GM12878 (cell line): ENCODE data around the gene UBE2E2. TPM values are rescaled to one million over a fixed set of nuclear protein-coding genes. Genes with fewer than 3 reads are reported as not detected.

Experiments
- ATAC-seq: fragments of 200-7000 bp; cut with Tn5 transposase; 3 replicates; pipeline ENCODE4 v1.9.1; 2020; ENCODE audit warnings: mild to moderate bottlenecking, moderate library complexity
- BruUV-seq: library from RNA; stranded (reverse); fragments of 400-500 nt; replicated peaks from 2 replicates; lab custom pipeline; 2021; lab: Mats Ljungman, UMichigan
- CTCF ChIA-PET: fragments of 300-600 bp; sonication (Branson Sonifier 250); formaldehyde crosslinking; extraction: SDS; loops from one replicate; lab custom pipeline; 2021; ENCODE audit warnings: inconsistent platforms; lab: Yijun Ruan, JAX
- POLR2A ChIA-PET: fragments of 350-600 bp; formaldehyde crosslinking; extraction: SDS; loops from one replicate; lab custom pipeline; 2021; ENCODE audit warnings: inconsistent platforms; lab: Charles Lee
- RAD21 ChIA-PET: fragments of 300-600 bp; sonication (Branson Sonifier 250); formaldehyde crosslinking; loops from one replicate; lab custom pipeline; 2023; ENCODE audit warnings: antibody characterized with exemption; ENCODE audit not compliant: unreplicated experiment; lab: Charles Lee
- SMC1A ChIA-PET: fragments of 300-600 bp; sonication (Branson Sonifier 250); formaldehyde crosslinking; loops from one replicate; lab custom pipeline; 2023; ENCODE audit not compliant: unreplicated experiment, uncharacterized antibody; lab: Charles Lee
- DNase-seq: peaks from one replicate; pipeline ENCODE4 v3.0.0-alpha.2; 2011; ENCODE audit warnings: low read depth, low spot score
- FAIRE-seq: peaks from 3 replicates; lab custom pipeline; 2011; peaks lifted over from hg19 to GRCh38; lab: Jason Lieb, UNC
- H2AFZ ChIP-seq: 2 replicates; pipeline ENCODE4 v1.6.0; 2011; ENCODE audit warnings: low read depth, low read length, control low read depth; ENCODE audit not compliant: control insufficient read depth
- H3K27ac ChIP-seq: 2 replicates; pipeline ENCODE4 v1.5.1; 2011; ENCODE audit warnings: control low read depth; ENCODE audit not compliant: control insufficient read depth, insufficient read depth
- H3K27me3 ChIP-seq, 2 experiments: replicated peaks in 1 of 2; 2 replicates each; pipeline versions ENCODE4 v1.6.0 to v1.6.1; 2011; ENCODE audit warnings: low read length in 1 of 2; ENCODE audit not compliant: control insufficient read depth in 2 of 2, insufficient read depth in 2 of 2
- H3K36me3 ChIP-seq, 2 experiments: 2 replicates each; pipeline ENCODE4 v1.5.1; 2011; ENCODE audit warnings: low read length in 1 of 2; ENCODE audit not compliant: control insufficient read depth in 2 of 2, insufficient read depth in 2 of 2
- H3K4me1 ChIP-seq: 2 replicates; pipeline ENCODE4 v1.6.1; 2011; ENCODE audit warnings: mild to moderate bottlenecking, low read length, moderate library complexity, mixed read lengths; ENCODE audit not compliant: control insufficient read depth, insufficient read depth
- H3K4me2 ChIP-seq: 2 replicates; pipeline ENCODE4 v1.6.0; 2011; ENCODE audit warnings: control low read depth; ENCODE audit not compliant: control insufficient read depth, insufficient read depth
- H3K4me3 ChIP-seq: fragments of 200-600 bp; sonication (generic); 2 replicates; pipeline ENCODE4 v1.5.1; 2016
- H3K79me2 ChIP-seq: 2 replicates; pipeline ENCODE4 v1.6.0; 2011; ENCODE audit warnings: low read length; ENCODE audit not compliant: control insufficient read depth, insufficient read depth
- H3K9ac ChIP-seq: 2 replicates; pipeline ENCODE4 v1.8.0; 2011; ENCODE audit warnings: low read length, control low read depth, mixed read lengths; ENCODE audit not compliant: control insufficient read depth, insufficient read depth
- H3K9me3 ChIP-seq: replicated peaks from 3 replicates; pipeline ENCODE4 v1.5.1; 2011; ENCODE audit warnings: mild to moderate bottlenecking, low read length; ENCODE audit not compliant: control insufficient read depth, insufficient read depth
- H4K20me1 ChIP-seq: 2 replicates; pipeline ENCODE4 v1.6.0; 2011; ENCODE audit not compliant: control insufficient read depth, insufficient read depth
- ESRRA ChIP-seq: IDR thresholded peaks from 2 replicates; pipeline ENCODE4 v1.6.1; 2012; ENCODE audit warnings: mild to moderate bottlenecking, low read length, improper control_type of control experiment
- MEF2B ChIP-seq: fragments of 450-650 bp; IDR thresholded peaks from 2 replicates; pipeline ENCODE4 v1.6.1; 2018; ENCODE audit warnings: mild to moderate bottlenecking, moderate library complexity; ENCODE audit not compliant: partially characterized antibody, poor library complexity, severe bottlenecking
- SIX5 ChIP-seq: IDR thresholded peaks from 2 replicates; pipeline ENCODE4 v1.6.1; 2011; ENCODE audit warnings: mild to moderate bottlenecking, low read depth, low read length, moderate library complexity; ENCODE audit not compliant: severe bottlenecking
- WGBS: methylation state at CpG from one replicate; pipeline ENCODE4 v1.1.6; 2016; ENCODE audit warnings: low lambda C conversion rate; ENCODE audit not compliant: insufficient replicate concordance, insufficient coverage; ENCODE audit errors: missing lambda C conversion rate; 5-methylcytosine and 5-hydroxymethylcytosine counted together
- in situ Hi-C: fragments of 300-500 bp; cut with MboI; formaldehyde crosslinking; loops from 9 replicates; pipeline ENCODE4 v1.14.3; 2018; ENCODE audit warnings: mixed read lengths
- intact Hi-C: fragments of 100-400 bp; cut with micrococcal nuclease; formaldehyde crosslinking; loops from one replicate; pipeline ENCODE4 v1.14.2; 2022; ENCODE audit not compliant: unreplicated experiment
- polyA plus RNA-seq, 11 experiments: library from polyadenylated mRNA; depleted of rRNA in 4 of 11; unstranded in 6 of 11; stranded (reverse) in 5 of 11; fragments of >200 nt; fragmentation: Nextera tagmentation in 4 of 11; fragmentation: Illumina TruSeq in 1 of 11; extraction: Ambion mirVana in 4 of 11; extraction: Trizol in 1 of 11; gene quantifications; 1 replicate in 1 of 11; 2 replicates in 10 of 11; pipeline versions ENCODE4 v1.2.1 to v1.2.3, GENCODE V29; 2011 to 2016; ENCODE audit warnings: inconsistent platforms in 2 of 11, missing spikeins in 2 of 11, low read depth in 1 of 11
- total RNA-seq, 4 experiments: library from RNA; depleted of rRNA in 3 of 4; stranded (reverse); fragments of >200 nt in 3 of 4; fragmentation: Illumina TruSeq in 1 of 4; extraction: Trizol in 1 of 4; gene quantifications; 2 replicates each; pipeline versions ENCODE4 v1.2.1 to v1.2.3, GENCODE V29; 2013 to 2021
- TF ChIP-seq, protein P1 (sequence below), 3 experiments: IDR thresholded peaks in 2 of 3; conservative IDR thresholded peaks in 1 of 3; 2 replicates each; pipeline ENCODE4 v1.5.1; 2011; ENCODE audit warnings: low read depth in 3 of 3, low read length in 3 of 3, mild to moderate bottlenecking in 3 of 3, control low read depth in 2 of 3, moderate library complexity in 2 of 3, inconsistent platforms in 1 of 3, mixed read lengths in 1 of 3; ENCODE audit not compliant: control insufficient read depth in 2 of 3, insufficient read depth in 1 of 3; ENCODE audit errors: extremely low read depth in 1 of 3

Gene UBE2E2
- total and polyA plus RNA-seq, 10 of the 15 experiments (the other 5 are each of a cell fraction or from before 2014, with no cell fraction given): 8.7 to 71.0 (median 36.4) TPM

DNA sequence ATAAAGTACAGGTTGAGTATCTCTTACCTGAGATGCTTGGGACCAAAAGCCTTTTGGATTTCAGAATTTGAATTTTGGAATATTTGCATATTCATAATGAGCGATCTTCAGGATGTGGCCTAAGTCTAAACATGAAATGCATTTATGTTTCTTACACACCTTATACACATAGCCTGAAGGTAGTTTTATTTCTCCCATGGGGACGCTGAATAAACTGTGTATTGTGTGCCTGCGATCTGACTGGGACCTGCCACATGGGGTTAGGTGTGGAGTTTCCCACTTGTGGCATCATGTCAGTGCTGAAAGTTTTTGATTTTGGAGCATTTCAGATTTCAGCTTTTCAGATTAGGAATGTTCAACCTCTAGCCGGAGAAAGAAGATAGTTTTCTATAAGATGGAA, 35.5 kb downstream of the UBE2E2 start:
- ChIA-PET RAD21 (interaction anchor here (1.4 kb wide), 1 partner anchor 34 kb away, joined by 3 read pairs; no protein-coding TSS in a partner anchor), POLR2A (no interaction called here), SMC1A (interaction anchor here (0.6 to 2.2 kb wide), 5 partner anchors 10 to 418 kb away, joined by 3 to 7 read pairs (median 3); no protein-coding TSS in a partner anchor), CTCF (interaction anchor here (1.5 to 2.1 kb wide), 2 partner anchors 10 to 11 kb away, joined by 4 to 5 read pairs; no protein-coding TSS in a partner anchor)
- Histone ChIP-seq H3K27ac (no peak overlapping the region), H4K20me1 (no peaks in the 10 kb centered on the region), H3K4me2 (no peak overlapping the region), H3K36me3 (no peaks in the 10 kb centered on the region), H3K79me2 (peaks cover 24% of the 10 kb centered on the region), H3K27me3 (no peaks in the 10 kb centered on the region), H3K9me3 (no peaks in the 10 kb centered on the region), H2AFZ (no peak overlapping the region), H3K4me1 (no peaks in the 10 kb centered on the region), H3K4me3 (no peak overlapping the region), H3K9ac (no peak overlapping the region)
- no peak for TF ChIP-seq SIX5
- no peak for TF ChIP-seq ESRRA
- peak; percentile 22 for TF ChIP-seq MEF2B
- TF ChIP-seq, protein P1, sequence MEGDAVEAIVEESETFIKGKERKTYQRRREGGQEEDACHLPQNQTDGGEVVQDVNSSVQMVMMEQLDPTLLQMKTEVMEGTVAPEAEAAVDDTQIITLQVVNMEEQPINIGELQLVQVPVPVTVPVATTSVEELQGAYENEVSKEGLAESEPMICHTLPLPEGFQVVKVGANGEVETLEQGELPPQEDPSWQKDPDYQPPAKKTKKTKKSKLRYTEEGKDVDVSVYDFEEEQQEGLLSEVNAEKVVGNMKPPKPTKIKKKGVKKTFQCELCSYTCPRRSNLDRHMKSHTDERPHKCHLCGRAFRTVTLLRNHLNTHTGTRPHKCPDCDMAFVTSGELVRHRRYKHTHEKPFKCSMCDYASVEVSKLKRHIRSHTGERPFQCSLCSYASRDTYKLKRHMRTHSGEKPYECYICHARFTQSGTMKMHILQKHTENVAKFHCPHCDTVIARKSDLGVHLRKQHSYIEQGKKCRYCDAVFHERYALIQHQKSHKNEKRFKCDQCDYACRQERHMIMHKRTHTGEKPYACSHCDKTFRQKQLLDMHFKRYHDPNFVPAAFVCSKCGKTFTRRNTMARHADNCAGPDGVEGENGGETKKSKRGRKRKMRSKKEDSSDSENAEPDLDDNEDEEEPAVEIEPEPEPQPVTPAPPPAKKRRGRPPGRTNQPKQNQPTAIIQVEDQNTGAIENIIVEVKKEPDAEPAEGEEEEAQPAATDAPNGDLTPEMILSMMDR (IDR thresholded peaks at IDR 0.05 in 2 of 3, conservative IDR thresholded peaks at IDR 0.05 in 1 of 3; ENCODE audit: control insufficient read depth in 2 of 3, extremely low read depth in 1 of 3, insufficient read depth in 1 of 3, low read depth in 3 of 3, low read length in 3 of 3): no peak
- WGBS: 29% methylated on average over 4 of the region's 4 CpGs
- intact Hi-C loops: no loop called here
- no peak for FAIRE-seq
- BruUV-seq: no TSS peak
- peak; percentile 60 for ATAC-seq
- in situ Hi-C loops: no loop called here
- DNase-seq: no peak
